ENCODE data around the gene ZIC1. TPM values are rescaled to one million over a fixed set of nuclear protein-coding genes. Genes with fewer than 3 reads are reported as not detected.

ZIC1 gene
- total RNA-seq, 1 experiment from 2014 or later: not detected

- no peaks in the 10 kb centered on the region for H3K36me3 ChIP-seq (ENCODE audit: control insufficient read depth in 1 of 2, insufficient read depth in 2 of 2, low read length in 2 of 2)
- ChIA-PET CTCF (interaction anchor here (0.7 kb wide), 1 partner anchor 679 kb away, joined by 3 read pairs; no protein-coding TSS in a partner anchor), POLR2A (no interaction called here), RAD21 (ENCODE audit: low non-redundant PET in 1 of 2, low total read pairs in 2 of 2, uncharacterized antibody in 2 of 2, unreplicated experiment in 2 of 2) (no interaction called here)
- peak; percentile 58 for ATAC-seq
- H3K9me2 ChIP-seq (ENCODE audit: insufficient read depth): no peaks in the 10 kb centered on the region
- BruUV-seq (replicated peaks): no TSS peak
- no peaks in the 10 kb centered on the region for H4K20me1 ChIP-seq (ENCODE audit: insufficient read depth)
- H3K4me1 ChIP-seq (ENCODE audit: control insufficient read depth in 1 of 2, insufficient read depth in 2 of 2, low read length in 2 of 2): 0 out of 4 replicates have a peak, but pooled peaks cover 0 to 3% of the 10 kb centered on the region in 2 experiments
- no peak overlapping the region for H3K4me2 ChIP-seq (ENCODE audit: low read length)
- no peaks in the 10 kb centered on the region for H3K27me3 ChIP-seq (ENCODE audit: insufficient read depth, low read length)
- peak; percentile 22 for DNase-seq (ENCODE audit: low read depth, low spot score)
- H3K9ac ChIP-seq (ENCODE audit: low read length): no peak overlapping the region
- H3K79me2 ChIP-seq (ENCODE audit: insufficient read depth, low read length): no peaks in the 10 kb centered on the region
- H3K9me3 ChIP-seq (ENCODE audit: control insufficient read depth in 1 of 2, insufficient read depth in 1 of 2, low read depth in 1 of 2, low read length in 2 of 2): no peaks in the 10 kb centered on the region
- no peak overlapping the region for H2AFZ ChIP-seq (ENCODE audit: low read depth, low read length, poor library complexity, severe bottlenecking)
- H3K4me3 ChIP-seq (replicated peaks in 1 of 2; ENCODE audit: low read depth in 1 of 2, low read length in 2 of 2): no peak overlapping the region
- intact Hi-C loops (cut with micrococcal nuclease): no loop called here
- H3K27ac ChIP-seq (ENCODE audit: low read depth, low read length): no peak overlapping the region
- no peak for TF ChIP-seq POLR2A (IDR thresholded peaks at IDR 0.05; ENCODE audit: borderline replicate concordance, extremely low read depth, insufficient read depth, insufficient read length)
- TF ChIP-seq ZFX (IDR thresholded peaks at IDR 0.05): no peak
- TF ChIP-seq FOSL1 (IDR thresholded peaks at IDR 0.05; ENCODE audit: low read depth): peak; percentile 47
- no peak for TF ChIP-seq EGR1 (IDR thresholded peaks at IDR 0.05; ENCODE audit: low read depth)
- no peak for TF ChIP-seq EZH2 (IDR thresholded peaks at IDR 0.05)
- TF ChIP-seq CBX3 (IDR thresholded peaks at IDR 0.05; ENCODE audit: low read depth): 0 out of 2 replicates have a peak, but pooled peaks have one; percentile 46
- TF ChIP-seq YY1 (IDR thresholded peaks at IDR 0.05; ENCODE audit: extremely low read depth, insufficient replicate concordance, low read depth, low read length): no peak
- peak; percentile 39 for TF ChIP-seq JUND (IDR thresholded peaks at IDR 0.05)
- no peak for TF ChIP-seq POLR2AphosphoS5 (IDR thresholded peaks at IDR 0.05; ENCODE audit: low read depth, low read length)
- TF ChIP-seq SRF (IDR thresholded peaks at IDR 0.05; ENCODE audit: low read depth): no peak
- no peak for TF ChIP-seq ZBTB33 (IDR thresholded peaks at IDR 0.05; ENCODE audit: extremely low read depth, insufficient replicate concordance, low read length)
- TF ChIP-seq TCF7L2 (IDR thresholded peaks at IDR 0.05; ENCODE audit: borderline replicate concordance, extremely low read depth, insufficient read depth, insufficient read length): no peak
- no peak for TF ChIP-seq RAD21 (IDR thresholded peaks at IDR 0.05; ENCODE audit: low read depth)
- no peak for TF ChIP-seq SIN3A (IDR thresholded peaks at IDR 0.05; ENCODE audit: low read depth)
- TF ChIP-seq CTCF (IDR thresholded peaks at IDR 0.05 in 2 of 3, conservative IDR thresholded peaks at IDR 0.05 in 1 of 3; ENCODE audit: borderline replicate concordance in 1 of 3, insufficient read depth in 1 of 3, low read depth in 2 of 3, low read length in 2 of 3): no peak
- TF ChIP-seq CEBPB (IDR thresholded peaks at IDR 0.05; ENCODE audit: low read depth): peak; percentile 81
- no peak for TF ChIP-seq SP1 (IDR thresholded peaks at IDR 0.05; ENCODE audit: low read depth)
- TF ChIP-seq EZH2phosphoT487 (IDR thresholded peaks at IDR 0.05; ENCODE audit: borderline replicate concordance): no peak
- TF ChIP-seq ATF3 (IDR thresholded peaks at IDR 0.05): peak; percentile 60; the same call in 1 of the 2 replicates
- no peak for TF ChIP-seq ZNF274 (IDR thresholded peaks at IDR 0.05; ENCODE audit: low read depth, low read length)
- no peak for TF ChIP-seq REST (IDR thresholded peaks at IDR 0.05; ENCODE audit: low read depth)
Measured at GRCh38 chr3:147398813-147399534, 10.2 kb upstream of the ZIC1 start.

Data from HCT116 (cell line).